ENCODE measurements around the gene SLC6A1.
A peak's percentile ranks its signal among the peaks of the same experiment; 100 is the strongest.

Gene SLC6A1

GRCh38 chr3:10972072-10972782 is 20.3 kb upstream of the SLC6A1 start:
- DNase-seq, result no peak

GRCh38 chr3:10973046-10973595 is 19.4 kb upstream of the SLC6A1 start:
- no peak for DNase-seq

- no peak for DNase-seq
Observed at GRCh38 chr3:10974131-10974530, 18.4 kb upstream of the SLC6A1 start.

GRCh38 chr3:10974746-10975375 is 17.7 kb upstream of the SLC6A1 start:
- no peak for DNase-seq

- DNase-seq, result no peak
Observed at GRCh38 chr3:10975695-10976234, 16.8 kb upstream of the SLC6A1 start.

- DNase-seq, result no peak
Observed at GRCh38 chr3:10976770-10977169, 15.8 kb upstream of the SLC6A1 start.

- DNase-seq, result no peak
Observed at GRCh38 chr3:10977892-10978510, 14.5 kb upstream of the SLC6A1 start.

- no peak for DNase-seq
Observed at GRCh38 chr3:10978956-10979355, 13.6 kb upstream of the SLC6A1 start.

- no peak for DNase-seq
Observed at GRCh38 chr3:10980312-10980711, 12.2 kb upstream of the SLC6A1 start.

- no peak for DNase-seq
Observed at GRCh38 chr3:10981031-10981430, 11.5 kb upstream of the SLC6A1 start.

- peak; percentile 17 for DNase-seq
Observed at GRCh38 chr3:10981961-10982360, 10.6 kb upstream of the SLC6A1 start.

- no peak for DNase-seq
Observed at GRCh38 chr3:10982782-10983181, 9.8 kb upstream of the SLC6A1 start.

- peak; percentile 63 for DNase-seq
Observed at GRCh38 chr3:10983219-10983916, 9.2 kb upstream of the SLC6A1 start.

GRCh38 chr3:10984371-10984896 is 8.1 kb upstream of the SLC6A1 start:
- no peak for DNase-seq

- DNase-seq, result no peak
Observed at GRCh38 chr3:10985181-10985580, 7.4 kb upstream of the SLC6A1 start.

- DNase-seq, result no peak
Observed at GRCh38 chr3:10986592-10986991, 6.0 kb upstream of the SLC6A1 start.

GRCh38 chr3:10988001-10988665 is 4.4 kb upstream of the SLC6A1 start:
- no peak for DNase-seq

GRCh38 chr3:10988991-10989484 is 3.5 kb upstream of the SLC6A1 start:
- DNase-seq, result no peak

- DNase-seq, result no peak
Observed at GRCh38 chr3:10992943-10993728, 588 bp downstream of the SLC6A1 start.

- no peak for DNase-seq
Observed at GRCh38 chr3:10993729-10994065, 1.1 kb downstream of the SLC6A1 start.

- DNase-seq, result no peak
Observed at GRCh38 chr3:10994306-10994705, 1.8 kb downstream of the SLC6A1 start.
